Endothelial cell of umbilical vein (primary cell): ENCODE results near the gene LMLN. TPM values are rescaled to one million over a fixed set of nuclear protein-coding genes. Genes with fewer than 3 reads are reported as not detected.

Experiments
- BruUV-seq: library from RNA; stranded (reverse); fragments of 400-500 nt; replicated peaks from 2 replicates; lab custom pipeline; 2021; lab: Mats Ljungman, UMichigan
- CTCF ChIA-PET: fragments of 300-600, 350-600 bp; sonication (Branson Sonifier 250); formaldehyde crosslinking; loops from one replicate; lab custom pipeline; 2021; ENCODE audit warnings: antibody characterized with exemption, inconsistent platforms; lab: Charles Lee
- POLR2A ChIA-PET: fragments of 300-600, 350-600 bp; sonication (Branson Sonifier 250); formaldehyde crosslinking; loops from one replicate; lab custom pipeline; 2021; ENCODE audit warnings: antibody characterized with exemption, inconsistent platforms; lab: Charles Lee
- DNase-seq: peaks from one replicate; pipeline ENCODE4 v3.0.0-alpha.2; 2011; ENCODE audit warnings: low read depth, low spot score
- FAIRE-seq: peaks from 2 replicates; lab custom pipeline; 2011; peaks lifted over from hg19 to GRCh38; lab: Jason Lieb, UNC
- H2AFZ ChIP-seq: 2 replicates; pipeline ENCODE4 v1.6.0; 2012; ENCODE audit warnings: low read depth, low read length, control low read depth, inconsistent platforms
- H3K27ac ChIP-seq: 2 replicates; pipeline ENCODE4 v1.5.1; 2011; ENCODE audit warnings: low read depth, mild to moderate bottlenecking, control low read depth, low read length, moderate library complexity; ENCODE audit not compliant: insufficient read depth
- H3K27me3 ChIP-seq, 2 experiments: 2 replicates each; pipeline versions ENCODE4 v1.6.0 to v1.6.1; 2011; ENCODE audit warnings: low read length in 2 of 2, mixed read lengths in 1 of 2; ENCODE audit not compliant: control insufficient read depth in 2 of 2, insufficient read depth in 2 of 2
- H3K36me3 ChIP-seq, 2 experiments: 2 replicates in 1 of 2; 3 replicates in 1 of 2; pipeline ENCODE4 v1.5.1; 2011; ENCODE audit warnings: low read length in 2 of 2, mild to moderate bottlenecking in 1 of 2, moderate library complexity in 1 of 2; ENCODE audit not compliant: control insufficient read depth in 2 of 2, insufficient read depth in 2 of 2; ENCODE audit errors: extremely low read depth in 1 of 2
- H3K4me1 ChIP-seq: 3 replicates; pipeline ENCODE4 v1.5.1; 2011; ENCODE audit warnings: mild to moderate bottlenecking, low read length; ENCODE audit not compliant: control insufficient read depth, insufficient read depth; ENCODE audit errors: extremely low read depth
- H3K4me2 ChIP-seq: 2 replicates; pipeline ENCODE4 v1.6.1; 2011; ENCODE audit warnings: low read length, control low read depth, mixed read lengths; ENCODE audit not compliant: insufficient read depth
- H3K4me3 ChIP-seq, 3 experiments: fragments of 200-600 bp in 1 of 3; sonication (generic), shearing (Covaris generic) in 1 of 3; replicated peaks in 1 of 3; 2 replicates each; pipeline ENCODE4 v1.5.1; 2011 to 2016; ENCODE audit warnings: control low read depth in 3 of 3, low read length in 3 of 3, mild to moderate bottlenecking in 2 of 3, inconsistent platforms in 1 of 3, low read depth in 1 of 3, moderate library complexity in 1 of 3; ENCODE audit not compliant: insufficient read depth in 1 of 3
- H3K79me2 ChIP-seq: 2 replicates; pipeline ENCODE4 v1.6.0; 2012; ENCODE audit warnings: low read length, inconsistent platforms; ENCODE audit not compliant: control insufficient read depth, insufficient read depth
- H3K9ac ChIP-seq: replicated peaks from 2 replicates; pipeline ENCODE3; 2011; ENCODE audit warnings: low read length, control low read depth; ENCODE audit not compliant: insufficient read depth; ENCODE audit errors: extremely low read depth
- H3K9me1 ChIP-seq: replicated peaks from 3 replicates; pipeline ENCODE4 v1.6.0; 2011; ENCODE audit warnings: mild to moderate bottlenecking, low read length; ENCODE audit not compliant: control insufficient read depth, insufficient read depth; ENCODE audit errors: extremely low read depth
- H3K9me3 ChIP-seq: replicated peaks from 2 replicates; pipeline ENCODE4 v1.5.1; 2012; ENCODE audit warnings: low read length, inconsistent platforms; ENCODE audit not compliant: control insufficient read depth, insufficient read depth
- H4K20me1 ChIP-seq: replicated peaks from 2 replicates; pipeline ENCODE3; 2011; ENCODE audit warnings: mild to moderate bottlenecking, low read length; ENCODE audit not compliant: control insufficient read depth, insufficient read depth; ENCODE audit errors: extremely low read depth
- EZH2 ChIP-seq: IDR thresholded peaks from 2 replicates; pipeline ENCODE4 v1.6.1; 2012; ENCODE audit warnings: borderline replicate concordance, low read depth, mild to moderate bottlenecking, moderate library complexity, low read length, inconsistent platforms; ENCODE audit not compliant: severe bottlenecking
- JUN ChIP-seq: IDR thresholded peaks from 2 replicates; pipeline ENCODE4 v1.6.1; 2011; ENCODE audit warnings: borderline replicate concordance, low read depth; ENCODE audit not compliant: insufficient read length, insufficient read depth
- MYC ChIP-seq: IDR thresholded peaks from one replicate; pipeline ENCODE4 v1.6.1; 2011; ENCODE audit warnings: mild to moderate bottlenecking, low read depth, low read length
- POLR2AphosphoS5 ChIP-seq: IDR thresholded peaks from 2 replicates; pipeline ENCODE4 v1.6.1; 2012; ENCODE audit warnings: low read depth, mild to moderate bottlenecking, control low read depth, low read length, moderate library complexity; ENCODE audit not compliant: insufficient read depth
- dilution Hi-C: fragments of 300-500 bp; cut with MboI; formaldehyde crosslinking; loops from one replicate; pipeline ENCODE4 v1.15.0; 2019; ENCODE audit warnings: low sequenced_read_pairs; ENCODE audit not compliant: extremely low pct_ligation_motif_present
- intact Hi-C: fragments of 100-400 bp; cut with micrococcal nuclease; formaldehyde crosslinking; loops from one replicate; pipeline ENCODE4 v1.10.0; 2022
- polyA plus RNA-seq, 4 experiments: library from polyadenylated mRNA; depleted of rRNA in 3 of 4; stranded (reverse) in 3 of 4; unstranded in 1 of 4; fragments of >200 nt; gene quantifications; 2 replicates each; pipeline versions ENCODE4 v1.2.1 to v1.2.3, GENCODE V29; 2011 to 2012; ENCODE audit warnings: missing spikeins in 1 of 4
- total RNA-seq: library from RNA; stranded (reverse); gene quantifications from 2 replicates; pipeline ENCODE4 v1.2.3, GENCODE V29; 2021
- TF ChIP-seq, protein P1 (sequence below), 2 donors: IDR thresholded peaks; 1 replicate in 1 of 2; 2 replicates in 1 of 2; pipeline ENCODE4 v1.5.1; 2011; ENCODE audit warnings: low read length in 2 of 2, mild to moderate bottlenecking in 2 of 2, moderate library complexity in 2 of 2, control low read depth in 1 of 2, inconsistent platforms in 1 of 2, low read depth in 1 of 2; ENCODE audit not compliant: insufficient read depth in 1 of 2; ENCODE audit errors: extremely low read depth in 1 of 2

Gene LMLN
- total and polyA plus RNA-seq, 2 donors (not counting 3 experiments of a cell fraction or from before 2014, with no cell fraction given), result 4.8 to 6.5 TPM

DNA sequence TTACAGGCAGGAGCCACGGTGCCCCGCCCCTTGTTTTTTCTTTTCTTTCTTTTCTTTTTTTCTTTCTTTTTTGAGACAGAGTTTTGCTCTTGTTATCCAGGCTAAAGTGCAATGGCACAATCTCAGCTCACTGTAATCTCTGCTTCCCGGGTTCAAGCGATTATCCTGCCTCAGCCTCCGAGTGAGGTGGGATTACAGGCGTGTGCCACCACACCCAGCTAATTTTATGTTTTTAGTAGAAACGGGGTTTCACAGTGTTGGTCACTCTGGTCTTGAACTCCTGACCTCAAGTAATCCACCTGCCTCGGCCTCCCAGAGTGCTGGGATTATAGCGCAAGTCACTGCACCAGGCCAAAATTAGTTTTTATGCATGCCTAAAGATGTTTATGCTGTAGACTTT is 7.6 kb upstream of the LMLN start:
- intact Hi-C loops (no loop called here), dilution Hi-C loops (no loop called here)
- H3K9me3 ChIP-seq, result no peaks in the 10 kb centered on the region
- H3K4me1 ChIP-seq, result peaks cover 23% of the 10 kb centered on the region
- DNase-seq, result no peak
- H2AFZ ChIP-seq, result no peak overlapping the region
- H3K36me3 ChIP-seq, result peaks cover 21 to 30% of the 10 kb centered on the region in 2 experiments
- no peak for TF ChIP-seq MYC
- H3K27ac ChIP-seq, result no peak overlapping the region
- H3K4me3 ChIP-seq, result no peak overlapping the region
- ChIA-PET POLR2A (no interaction called here), CTCF (no interaction called here)
- peak; percentile 26 for FAIRE-seq
- H3K9ac ChIP-seq, result no peak overlapping the region
- peak overlapping the region; percentile 18 for H3K4me2 ChIP-seq
- H4K20me1 ChIP-seq, result peaks cover 2% of the 10 kb centered on the region
- no peaks in the 10 kb centered on the region for H3K9me1 ChIP-seq
- no TSS peak for BruUV-seq
- H3K79me2 ChIP-seq, result peaks cover 46% of the 10 kb centered on the region
- no peaks in the 10 kb centered on the region for H3K27me3 ChIP-seq

DNA sequence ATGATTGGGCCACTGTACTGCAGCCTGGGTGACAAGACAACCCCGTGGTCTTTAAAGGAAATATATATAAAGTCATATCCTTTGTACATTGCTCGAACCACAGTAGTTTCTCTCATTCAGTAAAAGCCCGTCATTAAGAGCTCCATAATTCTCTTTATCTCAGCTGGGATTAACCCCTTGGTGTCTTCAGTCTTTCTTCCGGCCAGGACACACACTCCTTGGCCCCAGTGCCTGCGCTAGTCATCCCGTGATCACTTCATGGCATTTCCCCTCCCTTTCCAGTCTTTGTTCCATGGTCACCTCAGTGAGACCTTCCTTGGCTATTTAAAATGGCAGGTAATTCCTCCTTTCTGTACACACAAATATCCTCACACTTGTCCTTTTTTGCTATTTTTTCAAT is 6.7 kb upstream of the LMLN start:
- FAIRE-seq, result no peak
- Histone ChIP-seq H3K27ac (peak overlapping the region; percentile 44), H3K79me2 (peaks cover 46% of the 10 kb centered on the region), H3K27me3 (no peaks in the 10 kb centered on the region), H3K9ac (no peak overlapping the region), H4K20me1 (peaks cover 2% of the 10 kb centered on the region), H2AFZ (no peak overlapping the region), H3K4me3 (peak overlapping the region in 1 of 3 experiments; percentile 39), H3K4me1 (peaks cover 23% of the 10 kb centered on the region), H3K9me1 (no peaks in the 10 kb centered on the region), H3K4me2 (peak overlapping the region; percentile 60), H3K9me3 (no peaks in the 10 kb centered on the region), H3K36me3 (peaks cover 21 to 30% of the 10 kb centered on the region in 2 experiments)
- intact Hi-C loops (no loop called here), dilution Hi-C loops (no loop called here)
- BruUV-seq, result no TSS peak
- POLR2A ChIA-PET, result no interaction called here
- TF ChIP-seq JUN, result no peak
- TF ChIP-seq MYC, result no peak
- TF ChIP-seq, protein P1, sequence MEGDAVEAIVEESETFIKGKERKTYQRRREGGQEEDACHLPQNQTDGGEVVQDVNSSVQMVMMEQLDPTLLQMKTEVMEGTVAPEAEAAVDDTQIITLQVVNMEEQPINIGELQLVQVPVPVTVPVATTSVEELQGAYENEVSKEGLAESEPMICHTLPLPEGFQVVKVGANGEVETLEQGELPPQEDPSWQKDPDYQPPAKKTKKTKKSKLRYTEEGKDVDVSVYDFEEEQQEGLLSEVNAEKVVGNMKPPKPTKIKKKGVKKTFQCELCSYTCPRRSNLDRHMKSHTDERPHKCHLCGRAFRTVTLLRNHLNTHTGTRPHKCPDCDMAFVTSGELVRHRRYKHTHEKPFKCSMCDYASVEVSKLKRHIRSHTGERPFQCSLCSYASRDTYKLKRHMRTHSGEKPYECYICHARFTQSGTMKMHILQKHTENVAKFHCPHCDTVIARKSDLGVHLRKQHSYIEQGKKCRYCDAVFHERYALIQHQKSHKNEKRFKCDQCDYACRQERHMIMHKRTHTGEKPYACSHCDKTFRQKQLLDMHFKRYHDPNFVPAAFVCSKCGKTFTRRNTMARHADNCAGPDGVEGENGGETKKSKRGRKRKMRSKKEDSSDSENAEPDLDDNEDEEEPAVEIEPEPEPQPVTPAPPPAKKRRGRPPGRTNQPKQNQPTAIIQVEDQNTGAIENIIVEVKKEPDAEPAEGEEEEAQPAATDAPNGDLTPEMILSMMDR (IDR thresholded peaks at IDR 0.05; ENCODE audit: extremely low read depth in 1 of 2, insufficient read depth in 1 of 2, low read depth in 1 of 2, low read length in 2 of 2), result no peak
- peak; percentile 1 for TF ChIP-seq POLR2AphosphoS5
- TF ChIP-seq EZH2, result no peak
- no peak for DNase-seq
- CTCF ChIA-PET, result interaction anchor here (1.0 kb wide), 1 partner anchor 48 kb away, joined by 3 read pairs; no protein-coding TSS in a partner anchor
